Gastrocnemius medialis (tissue), 4 donors: ENCODE measurements around the gene BMPER.

Experiments used
- CTCF ChIP-seq, 5 experiments: fragments of 450-650 bp in 3 of 5; fragments of 200-600 bp in 2 of 5; sonication (generic) in 2 of 5; IDR thresholded peaks in 4 of 5; conservative IDR thresholded peaks in 1 of 5; 1 replicate in 4 of 5; 2 replicates in 1 of 5; pipeline ENCODE4 v1.5.1; 2016 to 2019; ENCODE audit warnings: antibody characterized with exemption in 5 of 5, mild to moderate bottlenecking in 3 of 5, moderate library complexity in 3 of 5
- POLR2A ChIP-seq, 2 donors: fragments of 450-650 bp; IDR thresholded peaks; one replicate each; pipeline ENCODE4 v1.6.1; 2017; ENCODE audit warnings: antibody characterized with exemption in 2 of 2, mild to moderate bottlenecking in 2 of 2, moderate library complexity in 2 of 2

- TF ChIP-seq POLR2A (IDR thresholded peaks at IDR 0.05) (no peak), CTCF (IDR thresholded peaks at IDR 0.05 in 4 of 5, conservative IDR thresholded peaks at IDR 0.05 in 1 of 5) (no peak)
These were observed 170.4 kb downstream of the BMPER start for GRCh38 chr7:34075523-34076370.
